ENCODE measurements around the gene SEMA3C. TPM values are rescaled to one million over a fixed set of nuclear protein-coding genes. Genes with fewer than 3 reads are reported as not detected.

SEMA3C gene
- total RNA-seq, 2 experiments from 2014 or later, result not detected

DNA sequence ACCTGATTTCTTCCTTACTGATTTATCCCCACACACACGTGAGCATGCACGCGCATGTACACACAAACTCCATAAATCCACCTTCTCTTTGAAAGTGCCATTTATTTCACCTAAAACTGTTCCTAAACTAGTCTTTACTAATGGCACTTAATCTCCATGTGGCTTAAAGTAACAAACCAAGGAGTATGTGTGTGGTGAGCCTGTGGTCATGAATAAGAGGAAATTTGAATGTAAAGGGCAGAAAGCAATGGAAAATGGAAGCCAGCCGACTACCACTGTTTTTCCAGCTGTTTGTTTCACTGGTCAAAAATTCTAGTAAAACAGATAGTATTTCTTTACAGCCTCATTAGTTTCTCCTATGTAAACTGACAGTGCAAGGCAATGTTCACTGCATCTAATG, 23.8 kb downstream of the SEMA3C start:
- Mint-ChIP-seq H3K9me3 (peaks cover 5% of the 10 kb centered on the region), H3K4me1 (ENCODE audit: low read depth) (no peaks in the 10 kb centered on the region), H3K36me3 (no peaks in the 10 kb centered on the region), H3K27ac (no peak overlapping the region), H3K27me3 (no peaks in the 10 kb centered on the region), H3K4me3 (no peak overlapping the region)
- POLR2A ChIA-PET, result no interaction called here
- CTCF ChIA-PET, result no interaction called here
- intact Hi-C loops (cut with micrococcal nuclease), result no loop called here
- DNase-seq, result no peak

DNA sequence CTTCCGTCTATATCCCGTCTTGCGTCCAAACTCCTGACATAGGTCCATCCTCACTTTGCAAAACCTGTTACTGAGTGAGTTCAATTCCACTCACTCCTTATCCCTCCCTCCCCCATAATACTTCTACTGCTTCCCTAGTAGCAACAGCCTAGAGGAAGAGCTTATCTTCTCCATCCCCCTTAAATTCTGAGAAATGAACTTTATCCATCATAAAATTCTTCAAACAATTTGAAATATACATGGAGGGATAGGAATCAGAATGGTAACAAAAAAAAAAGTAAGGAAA, 27.6 kb downstream of the SEMA3C start:
- no peak overlapping the region for H3K4me3 Mint-ChIP-seq
- H3K27ac Mint-ChIP-seq, result no peak overlapping the region
- H3K27me3 Mint-ChIP-seq, result no peaks in the 10 kb centered on the region
- intact Hi-C loops (cut with micrococcal nuclease), result no loop called here
- no peak for DNase-seq
- peaks cover 2% of the 10 kb centered on the region for H3K9me3 Mint-ChIP-seq
- no peaks in the 10 kb centered on the region for H3K4me1 Mint-ChIP-seq (ENCODE audit: low read depth)
- H3K36me3 Mint-ChIP-seq, result no peaks in the 10 kb centered on the region
- ChIA-PET CTCF (no interaction called here), POLR2A (no interaction called here)

DNA sequence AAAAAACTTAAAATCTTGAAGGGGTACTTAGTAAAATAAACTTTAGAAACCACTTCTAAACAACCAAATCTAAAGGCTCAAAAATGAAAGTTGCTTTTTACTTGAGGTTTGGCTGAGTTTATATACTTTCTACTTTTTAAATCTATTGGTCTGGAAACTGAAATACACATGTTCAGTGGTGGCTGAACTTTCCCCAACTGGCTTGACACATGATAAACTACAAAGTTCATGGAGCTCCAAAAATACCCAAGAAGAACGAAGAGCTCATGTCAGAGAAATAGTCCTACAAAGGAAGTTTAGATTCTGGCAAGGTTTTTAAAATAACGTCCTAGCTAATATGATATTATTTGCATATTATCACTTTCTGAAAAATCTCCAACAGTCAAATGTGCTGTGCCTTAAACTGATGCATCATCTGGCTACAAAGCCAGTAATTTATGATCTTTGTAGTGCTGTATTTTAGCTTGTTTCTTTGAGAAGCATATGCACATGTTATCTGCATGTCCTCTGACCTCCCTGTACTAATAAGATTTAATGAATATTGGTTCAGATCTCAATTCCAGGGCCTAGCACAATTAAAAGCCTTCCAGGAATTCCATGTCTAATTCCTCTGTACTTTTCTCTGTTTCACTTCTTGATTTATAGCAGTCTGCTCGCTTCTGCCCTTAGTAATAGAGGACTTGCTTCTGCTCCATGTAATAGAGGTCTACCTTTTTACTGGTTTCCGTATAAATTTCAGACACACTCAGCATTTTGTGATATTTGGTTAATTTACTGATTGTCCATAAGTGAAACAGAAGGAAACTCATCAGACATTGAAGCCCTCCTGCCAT, 28.2 kb downstream of the SEMA3C start:
- H3K9me3 Mint-ChIP-seq, result peaks cover 2% of the 10 kb centered on the region
- no peaks in the 10 kb centered on the region for H3K4me1 Mint-ChIP-seq (ENCODE audit: low read depth)
- no peak overlapping the region for H3K4me3 Mint-ChIP-seq
- H3K27me3 Mint-ChIP-seq, result no peaks in the 10 kb centered on the region
- CTCF ChIA-PET, result no interaction called here
- no peaks in the 10 kb centered on the region for H3K36me3 Mint-ChIP-seq
- POLR2A ChIA-PET, result no interaction called here
- intact Hi-C loops (cut with micrococcal nuclease), result no loop called here
- DNase-seq, result no peak
- no peak overlapping the region for H3K27ac Mint-ChIP-seq

DNA sequence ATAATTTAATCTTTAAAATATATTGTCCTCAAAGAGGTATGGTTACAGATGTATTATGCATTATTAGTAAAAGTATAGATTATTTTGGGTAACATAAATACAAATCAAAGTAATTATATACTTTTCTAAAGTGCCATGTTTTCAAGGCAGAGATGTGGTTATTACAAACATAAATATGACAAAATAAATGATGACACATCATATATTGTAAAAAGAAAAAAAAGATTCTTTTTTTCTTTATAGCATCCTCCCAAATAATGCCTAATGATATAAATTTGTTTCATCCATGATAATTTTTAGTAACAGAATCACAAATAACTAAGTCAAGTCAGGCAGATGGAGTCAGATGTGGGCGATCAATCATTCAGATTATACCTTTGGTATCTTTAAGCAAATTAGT, 29.3 kb downstream of the SEMA3C start:
- POLR2A ChIA-PET, result no interaction called here
- Mint-ChIP-seq H3K27ac (no peak overlapping the region), H3K9me3 (peaks cover 2% of the 10 kb centered on the region)

DNA sequence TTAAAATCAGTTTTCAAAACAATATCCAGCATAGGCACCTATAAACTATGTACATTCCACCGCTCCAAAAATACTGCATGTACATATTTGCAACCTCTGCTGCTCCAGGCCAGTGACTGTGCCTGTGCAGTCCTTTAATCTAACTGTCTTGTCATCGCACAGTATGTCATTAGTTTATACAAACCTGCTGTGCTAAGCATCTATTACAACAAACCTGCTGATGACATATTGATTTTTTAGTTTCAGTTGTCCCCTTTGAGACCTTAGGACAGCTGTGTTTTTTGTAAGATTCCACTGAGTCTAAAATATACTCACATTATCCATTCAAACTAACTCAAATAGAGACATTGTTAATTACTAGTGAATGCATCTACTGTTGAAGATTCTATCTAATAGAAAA, 33.1 kb downstream of the SEMA3C start:
- H3K27me3 Mint-ChIP-seq, result no peaks in the 10 kb centered on the region
- H3K4me3 Mint-ChIP-seq, result no peak overlapping the region
- no peak for DNase-seq
- intact Hi-C loops (cut with micrococcal nuclease), result no loop called here
- H3K9me3 Mint-ChIP-seq, result peaks cover 2% of the 10 kb centered on the region
- no peaks in the 10 kb centered on the region for H3K36me3 Mint-ChIP-seq
- H3K27ac Mint-ChIP-seq, result no peak overlapping the region
- CTCF ChIA-PET, result no interaction called here
- POLR2A ChIA-PET, result no interaction called here
- H3K4me1 Mint-ChIP-seq (ENCODE audit: low read depth), result no peaks in the 10 kb centered on the region

More for the DNA sequence above, 29.3 kb downstream of the SEMA3C start:
- no peaks in the 10 kb centered on the region for H3K4me1 Mint-ChIP-seq (ENCODE audit: low read depth)
- intact Hi-C loops (cut with micrococcal nuclease), result no loop called here
- no peaks in the 10 kb centered on the region for H3K36me3 Mint-ChIP-seq
- CTCF ChIA-PET, result no interaction called here
- H3K4me3 Mint-ChIP-seq, result no peak overlapping the region
- no peak for DNase-seq
- no peaks in the 10 kb centered on the region for H3K27me3 Mint-ChIP-seq

DNA sequence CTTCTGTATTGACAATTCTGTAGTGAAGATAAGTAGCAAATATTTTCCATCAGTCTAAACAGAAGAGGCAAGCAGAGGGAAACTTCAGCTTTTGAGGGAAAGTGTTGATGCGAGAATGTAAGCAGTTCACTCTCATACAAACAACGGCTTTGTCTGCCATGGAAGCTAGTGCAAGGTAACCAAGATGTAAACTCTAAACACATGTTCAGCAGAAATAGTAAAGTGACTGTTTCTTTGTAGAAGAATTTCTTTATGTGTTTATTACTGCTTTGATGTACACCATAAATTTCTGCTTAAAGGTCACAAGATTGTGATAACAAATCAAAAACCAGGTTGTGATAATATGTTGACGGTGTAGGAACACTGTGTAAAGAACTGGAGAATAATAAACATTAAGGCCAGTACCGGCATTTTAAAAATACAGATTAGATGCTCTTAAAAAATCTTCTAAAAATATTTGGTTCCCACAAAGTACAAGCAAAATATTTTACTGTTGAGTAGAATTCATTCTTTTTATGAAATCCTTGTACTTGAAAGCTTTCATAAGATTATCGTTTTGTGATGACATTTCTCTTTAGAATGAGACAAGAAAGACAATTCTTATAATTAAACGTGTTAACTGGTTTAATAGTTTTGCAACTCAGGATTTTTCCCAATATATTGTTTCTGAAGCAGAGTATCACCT, 34.2 kb downstream of the SEMA3C start:
- Mint-ChIP-seq H3K27ac (no peak overlapping the region), H3K27me3 (no peaks in the 10 kb centered on the region), H3K4me1 (ENCODE audit: low read depth) (no peaks in the 10 kb centered on the region), H3K4me3 (no peak overlapping the region), H3K36me3 (no peaks in the 10 kb centered on the region), H3K9me3 (no peaks in the 10 kb centered on the region)
- no peak for DNase-seq
- CTCF ChIA-PET, result no interaction called here
- POLR2A ChIA-PET, result no interaction called here
- intact Hi-C loops (cut with micrococcal nuclease), result no loop called here

DNA sequence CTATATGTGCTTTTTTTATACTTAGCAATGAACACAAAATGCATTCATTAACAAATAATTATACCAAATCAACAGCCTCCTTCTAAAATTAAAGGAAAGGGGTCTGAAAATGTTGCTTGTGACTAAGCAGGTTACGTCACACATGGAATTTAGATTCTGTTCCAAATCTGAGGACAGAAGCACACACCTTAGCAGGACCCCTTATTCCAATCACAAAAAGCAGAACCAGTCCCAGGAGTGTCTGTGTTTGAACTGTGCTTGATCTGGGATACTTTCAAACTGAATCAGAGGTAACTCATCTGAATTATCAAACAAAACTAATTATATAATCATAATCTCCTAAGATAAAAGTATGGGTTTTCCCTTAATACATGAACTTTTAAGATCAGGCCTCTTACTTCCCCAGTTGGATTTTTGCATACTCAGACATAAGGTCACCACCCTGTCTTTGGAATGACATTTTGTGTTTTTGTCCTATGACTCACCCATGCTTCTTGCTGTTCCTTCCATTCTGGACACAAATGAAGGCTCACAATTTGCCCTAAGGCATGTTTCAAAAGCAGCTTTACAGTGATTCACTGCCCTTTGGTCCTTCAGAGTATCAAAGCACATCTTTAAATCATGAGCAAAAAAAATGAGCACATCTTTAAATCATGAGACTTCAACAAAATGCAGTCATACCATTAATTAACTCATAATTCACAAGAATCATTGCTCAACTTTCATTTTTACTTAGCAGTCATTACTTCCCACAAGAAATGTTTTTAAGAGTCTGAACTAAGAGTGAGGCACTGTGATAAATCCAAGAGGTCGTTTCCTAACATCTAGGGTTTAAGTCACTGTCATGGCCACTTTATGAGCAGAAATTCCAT, 35.5 kb downstream of the SEMA3C start:
- Mint-ChIP-seq H3K27ac (no peak overlapping the region), H3K4me1 (ENCODE audit: low read depth) (no peaks in the 10 kb centered on the region), H3K4me3 (no peak overlapping the region), H3K27me3 (no peaks in the 10 kb centered on the region), H3K36me3 (no peaks in the 10 kb centered on the region), H3K9me3 (peaks cover 3% of the 10 kb centered on the region)
- intact Hi-C loops (cut with micrococcal nuclease), result no loop called here
- CTCF ChIA-PET, result no interaction called here
- POLR2A ChIA-PET, result no interaction called here
- DNase-seq, result no peak

DNA sequence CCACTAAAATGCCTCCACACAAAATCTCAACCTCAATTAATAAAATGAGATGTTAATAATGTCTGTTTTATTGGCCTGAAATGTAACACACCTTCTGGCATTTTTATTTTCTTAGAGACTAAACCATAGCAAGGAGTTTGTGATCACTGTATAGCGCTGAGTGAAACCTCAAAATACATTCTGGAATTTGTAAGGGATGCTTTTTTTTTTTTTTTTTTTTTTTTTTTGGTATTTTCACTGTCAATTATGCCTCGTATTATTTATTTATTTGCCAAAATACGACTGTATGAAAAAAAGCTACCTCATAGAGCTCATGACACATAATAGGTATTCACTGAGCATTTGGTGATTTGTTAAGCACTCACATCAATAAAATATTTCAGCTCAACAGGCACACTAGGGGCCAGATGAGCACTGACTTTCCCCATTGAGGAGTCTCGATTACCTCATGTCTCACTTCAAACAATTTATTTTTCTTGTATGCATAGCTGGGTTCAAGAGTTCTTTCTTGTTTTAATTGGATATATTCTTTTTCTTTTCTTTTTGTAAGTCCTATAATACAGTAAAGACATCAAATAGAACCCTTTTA, 36.5 kb downstream of the SEMA3C start:
- Mint-ChIP-seq H3K9me3 (peaks cover 3% of the 10 kb centered on the region), H3K36me3 (no peaks in the 10 kb centered on the region), H3K27me3 (no peaks in the 10 kb centered on the region), H3K27ac (no peak overlapping the region), H3K4me3 (no peak overlapping the region), H3K4me1 (ENCODE audit: low read depth) (no peaks in the 10 kb centered on the region)
- ChIA-PET POLR2A (no interaction called here), CTCF (no interaction called here)
- intact Hi-C loops (cut with micrococcal nuclease), result no loop called here
- no peak for DNase-seq

DNA sequence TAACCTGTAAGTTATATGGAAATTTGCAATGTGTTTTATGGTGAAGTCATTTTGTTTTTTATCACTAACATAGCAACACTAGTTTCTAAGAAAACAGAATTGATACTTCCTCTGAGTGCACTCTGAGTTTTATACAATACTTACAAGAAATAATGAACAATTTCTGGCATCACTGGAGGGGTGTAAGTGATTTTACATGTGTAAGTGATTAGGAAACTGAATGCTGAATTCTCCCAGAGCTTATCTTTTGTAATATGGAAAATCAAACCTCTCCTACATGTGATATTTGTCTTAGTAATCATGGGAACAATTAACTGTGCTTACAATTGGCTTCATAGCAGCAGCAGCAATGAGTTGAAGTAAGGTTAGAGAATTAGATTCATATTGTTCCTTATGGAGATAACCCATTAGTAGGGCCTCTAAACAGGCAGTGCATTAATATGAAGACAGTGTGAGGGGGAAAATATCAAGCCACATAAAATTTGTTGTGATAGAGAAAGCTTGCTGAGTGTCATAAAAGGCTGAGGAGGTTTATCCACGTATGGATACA, 37.4 kb downstream of the SEMA3C start:
- CTCF ChIA-PET, result no interaction called here

DNA sequence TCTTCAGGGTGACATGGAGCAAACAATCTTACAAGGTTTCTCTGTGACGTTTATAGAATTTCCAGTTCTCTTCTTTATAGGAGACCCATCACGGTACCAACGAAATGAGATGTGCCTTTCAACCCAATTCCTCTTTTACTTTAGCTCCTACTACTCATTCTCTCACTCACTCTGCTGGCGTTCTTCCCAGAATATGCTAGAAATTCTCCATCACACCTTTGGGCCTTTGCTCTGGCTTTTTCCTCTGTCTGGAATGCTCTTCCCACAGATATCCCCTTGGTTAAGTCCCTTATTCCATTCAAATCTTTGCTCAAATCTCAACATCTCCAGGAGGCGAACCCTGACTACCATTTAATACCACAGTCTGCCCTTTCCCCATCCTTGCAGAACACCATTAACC, 39.0 kb downstream of the SEMA3C start:
- CTCF ChIA-PET, result no interaction called here
- Mint-ChIP-seq H3K36me3 (no peaks in the 10 kb centered on the region), H3K4me1 (ENCODE audit: low read depth) (no peaks in the 10 kb centered on the region), H3K4me3 (no peak overlapping the region), H3K27me3 (no peaks in the 10 kb centered on the region), H3K9me3 (peaks cover 3% of the 10 kb centered on the region), H3K27ac (no peak overlapping the region)
- DNase-seq, result no peak
- intact Hi-C loops (cut with micrococcal nuclease), result no loop called here
- POLR2A ChIA-PET, result no interaction called here

More for the DNA sequence above, 37.4 kb downstream of the SEMA3C start:
- Mint-ChIP-seq H3K9me3 (peaks cover 3% of the 10 kb centered on the region), H3K4me1 (ENCODE audit: low read depth) (no peaks in the 10 kb centered on the region), H3K27ac (no peak overlapping the region), H3K4me3 (no peak overlapping the region), H3K27me3 (no peaks in the 10 kb centered on the region), H3K36me3 (no peaks in the 10 kb centered on the region)
- POLR2A ChIA-PET, result no interaction called here
- no peak for DNase-seq
- intact Hi-C loops (cut with micrococcal nuclease), result no loop called here

DNA sequence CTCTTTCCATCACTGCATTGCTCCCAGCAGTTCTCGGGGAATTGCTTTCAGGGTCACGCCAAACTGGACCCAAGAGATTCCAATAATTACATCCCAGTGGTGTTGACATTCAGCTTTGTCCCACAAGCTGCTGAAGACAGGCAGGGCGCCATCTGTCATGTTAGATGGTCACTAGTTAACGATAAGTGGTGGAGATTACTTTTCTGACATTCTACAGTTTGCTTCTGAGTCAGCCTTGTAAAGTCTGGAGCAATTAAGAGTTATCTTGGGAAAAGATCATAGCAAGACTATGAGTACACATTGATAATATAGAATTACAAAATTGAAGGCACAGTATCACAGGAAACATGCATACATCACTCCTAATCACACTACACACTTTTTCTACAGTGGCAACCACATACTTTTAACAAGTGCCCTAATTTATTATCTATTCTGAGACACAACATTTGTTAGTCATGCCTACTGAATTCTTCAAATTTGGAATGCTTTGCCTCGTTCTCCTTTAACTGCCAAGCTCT, 41.9 kb downstream of the SEMA3C start:
- ChIA-PET POLR2A (no interaction called here), CTCF (no interaction called here)
- intact Hi-C loops (cut with micrococcal nuclease), result no loop called here
- H3K4me1 Mint-ChIP-seq (ENCODE audit: low read depth), result no peaks in the 10 kb centered on the region
- H3K27ac Mint-ChIP-seq, result no peak overlapping the region
- no peaks in the 10 kb centered on the region for H3K36me3 Mint-ChIP-seq
- no peaks in the 10 kb centered on the region for H3K27me3 Mint-ChIP-seq
- peaks cover 3% of the 10 kb centered on the region for H3K9me3 Mint-ChIP-seq
- DNase-seq, result no peak
- no peak overlapping the region for H3K4me3 Mint-ChIP-seq

DNA sequence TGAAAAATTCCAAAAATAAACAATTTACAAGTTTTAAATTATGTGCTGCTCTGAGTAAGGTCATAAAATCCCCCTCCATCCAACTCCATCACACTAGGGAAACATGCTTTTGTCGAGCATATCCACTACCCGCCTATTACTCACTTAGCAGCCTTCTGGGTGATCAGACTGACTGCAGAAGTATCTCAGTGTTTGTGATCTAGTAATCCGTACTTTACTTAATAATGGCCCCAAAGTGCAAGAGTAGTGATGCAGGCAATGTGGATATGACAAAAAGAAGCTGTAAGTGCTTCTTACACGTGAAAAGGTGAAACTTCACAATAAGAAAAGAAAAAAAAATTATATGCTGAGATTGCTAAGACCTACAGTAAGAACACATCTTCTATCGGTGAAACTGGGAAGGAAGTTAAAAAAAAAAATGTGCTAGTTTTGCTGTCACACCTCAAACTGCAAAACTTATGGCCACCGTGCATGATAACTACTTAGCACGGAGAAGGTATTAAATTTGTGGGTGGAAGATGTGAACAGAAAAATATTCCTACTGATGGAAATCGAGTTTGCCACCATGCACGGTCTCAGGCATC, 43.2 kb downstream of the SEMA3C start:
- H3K4me3 Mint-ChIP-seq, result no peak overlapping the region

More for the DNA sequence above, 43.2 kb downstream of the SEMA3C start:
- intact Hi-C loops (cut with micrococcal nuclease), result no loop called here
- Mint-ChIP-seq H3K4me1 (ENCODE audit: low read depth) (no peaks in the 10 kb centered on the region), H3K9me3 (peaks cover 7% of the 10 kb centered on the region), H3K27ac (no peak overlapping the region), H3K36me3 (no peaks in the 10 kb centered on the region), H3K27me3 (no peaks in the 10 kb centered on the region)
- no peak for DNase-seq
- ChIA-PET POLR2A (no interaction called here), CTCF (no interaction called here)

All from activated CD4-positive, alpha-beta memory T cell treated with anti-CD3 and anti-CD28 coated beads for 36 hours (primary cell).